OCI-M2 (cell line): ENCODE data around the gene BOK.
"Not testable (repeated sequence)": the region's sequence is repeated elsewhere in the genome, so short reads cannot be mapped to it uniquely, and the experiment has no call there.

ENCODE experiments used
- DNase-seq: peaks from one replicate; lab custom pipeline; 2025; ENCODE audit not compliant: unreplicated experiment; lab: John Stamatoyannopoulos, UW

BOK gene, protein sequence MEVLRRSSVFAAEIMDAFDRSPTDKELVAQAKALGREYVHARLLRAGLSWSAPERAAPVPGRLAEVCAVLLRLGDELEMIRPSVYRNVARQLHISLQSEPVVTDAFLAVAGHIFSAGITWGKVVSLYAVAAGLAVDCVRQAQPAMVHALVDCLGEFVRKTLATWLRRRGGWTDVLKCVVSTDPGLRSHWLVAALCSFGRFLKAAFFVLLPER

DNA sequence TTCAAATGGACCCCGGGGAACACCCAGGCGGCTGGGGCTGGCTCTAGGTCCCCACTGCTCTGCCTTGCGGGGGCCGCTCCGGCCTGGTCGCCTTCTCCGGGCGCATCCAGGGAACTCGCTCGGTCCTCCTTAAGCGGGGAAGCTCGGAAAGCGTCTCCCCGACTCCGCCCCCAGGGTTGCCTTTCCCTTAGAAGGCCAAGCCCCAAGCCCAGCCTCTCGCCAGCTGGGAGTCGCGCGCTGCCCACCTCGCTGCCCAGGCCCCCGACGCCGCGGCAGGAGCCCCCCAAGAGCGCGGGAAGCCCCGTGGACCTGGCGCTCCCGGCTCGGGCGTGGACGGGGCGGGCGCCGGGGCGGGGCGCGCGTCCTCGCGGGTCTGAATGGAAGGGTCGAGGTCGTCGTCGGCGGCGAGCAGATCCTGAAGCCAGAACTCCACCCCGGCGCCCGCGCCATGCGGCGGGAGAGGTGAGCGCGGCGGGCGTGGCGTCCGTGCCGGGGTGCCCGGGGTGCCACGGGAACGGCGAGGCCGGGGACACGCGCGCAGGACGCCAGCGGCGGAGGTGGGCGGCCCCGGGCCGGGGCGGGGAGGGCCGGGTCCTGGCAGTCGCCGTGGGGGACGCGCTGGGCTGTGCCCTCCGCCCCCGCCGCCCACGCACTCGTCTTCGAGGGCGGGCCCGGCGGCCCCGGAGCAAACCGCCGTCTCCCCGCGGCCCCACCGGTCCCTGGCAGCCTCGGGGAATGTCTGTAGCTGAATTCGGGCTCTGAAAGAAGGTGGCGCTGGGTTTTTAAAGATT, at the start of gene BOK:
TSS of gene BOK (plus strand) at position 214 of the 791 bp plus-strand sequence. CDS start 739 bp downstream, outside the sequence.
- DNase-seq, result no peak

DNA sequence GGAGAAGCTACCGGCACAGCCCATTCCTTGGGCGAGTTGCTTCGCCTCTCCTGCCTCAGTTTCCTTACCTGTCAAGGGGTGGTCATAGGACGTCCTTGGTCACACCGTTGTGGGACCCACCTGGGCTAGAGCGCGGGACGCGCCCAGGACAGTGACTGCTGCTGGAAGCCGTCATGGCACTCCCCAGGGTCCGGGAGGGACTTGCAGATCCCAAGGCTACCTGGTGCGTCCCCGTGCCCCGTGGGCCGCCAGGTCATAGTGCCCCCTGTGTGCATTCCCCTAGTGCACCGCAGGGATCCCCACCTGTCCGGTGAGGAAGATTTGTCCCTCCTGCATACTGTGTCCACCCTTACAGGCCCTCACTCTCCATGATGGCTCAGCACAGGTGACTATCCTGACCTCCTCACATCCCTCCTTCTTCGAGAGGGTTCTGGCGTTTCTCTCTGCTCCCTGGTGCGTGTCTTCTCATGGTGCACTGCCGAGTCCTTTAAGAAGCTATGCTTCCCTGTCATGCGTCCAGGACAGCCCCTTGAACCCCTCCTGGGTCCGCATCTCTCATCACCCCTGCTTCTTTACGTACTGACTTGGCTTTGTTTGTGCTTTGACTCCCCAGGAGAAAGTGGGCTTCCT, 49.3 kb upstream of the BOK start:
- no peak for DNase-seq

DNA sequence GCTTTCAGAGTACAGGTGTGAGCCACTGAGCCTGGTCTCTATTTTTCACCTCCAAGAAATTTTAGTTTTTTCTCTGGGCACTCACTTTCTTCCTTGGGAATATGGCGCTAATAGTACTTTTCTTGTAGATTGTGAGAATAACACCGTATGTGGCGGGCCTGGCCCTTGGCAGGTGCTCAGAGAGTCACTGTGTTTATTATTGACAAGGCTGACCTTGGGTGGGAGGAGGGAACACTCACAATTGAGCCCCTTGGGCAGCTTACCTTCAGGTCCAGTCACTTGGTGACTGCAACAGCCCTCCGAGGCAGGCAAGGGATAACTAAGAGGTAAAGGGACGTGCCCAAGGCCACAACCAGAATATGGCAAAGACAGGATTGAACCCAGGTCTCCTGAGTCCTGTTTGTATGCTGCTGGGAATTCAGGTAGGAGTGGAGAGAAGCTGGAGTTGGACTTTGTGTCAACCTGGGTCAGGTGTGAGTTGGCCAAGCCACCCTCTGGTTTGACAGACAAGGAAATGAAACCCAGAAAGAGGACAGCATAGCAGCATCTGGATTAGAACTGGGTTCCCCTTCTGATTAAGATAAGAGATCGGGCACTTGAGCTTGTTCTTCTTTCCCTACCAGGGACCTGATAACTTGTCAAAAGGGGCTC, 47.3 kb upstream of the BOK start:
- DNase-seq, result no peak

DNA sequence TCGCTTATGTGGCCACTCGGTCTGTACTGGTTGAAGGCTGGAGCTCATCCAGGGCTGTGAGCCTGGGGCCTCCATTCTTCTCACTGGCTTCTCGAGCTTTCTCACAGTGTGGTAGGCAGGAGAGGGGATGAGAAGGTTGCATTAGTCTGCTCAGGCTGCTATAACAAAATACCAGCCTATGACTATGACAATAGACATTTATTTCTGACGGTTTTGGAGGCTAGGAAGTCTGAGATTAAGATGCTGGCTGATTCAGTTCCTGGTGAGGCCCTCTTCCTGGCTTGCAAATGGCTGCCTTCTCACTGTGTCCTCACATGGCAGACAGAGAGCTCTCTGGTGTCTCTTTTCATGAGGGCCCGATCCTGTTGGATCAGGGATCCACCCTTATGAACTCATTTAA, 44.0 kb upstream of the BOK start:
- DNase-seq, result no peak

DNA sequence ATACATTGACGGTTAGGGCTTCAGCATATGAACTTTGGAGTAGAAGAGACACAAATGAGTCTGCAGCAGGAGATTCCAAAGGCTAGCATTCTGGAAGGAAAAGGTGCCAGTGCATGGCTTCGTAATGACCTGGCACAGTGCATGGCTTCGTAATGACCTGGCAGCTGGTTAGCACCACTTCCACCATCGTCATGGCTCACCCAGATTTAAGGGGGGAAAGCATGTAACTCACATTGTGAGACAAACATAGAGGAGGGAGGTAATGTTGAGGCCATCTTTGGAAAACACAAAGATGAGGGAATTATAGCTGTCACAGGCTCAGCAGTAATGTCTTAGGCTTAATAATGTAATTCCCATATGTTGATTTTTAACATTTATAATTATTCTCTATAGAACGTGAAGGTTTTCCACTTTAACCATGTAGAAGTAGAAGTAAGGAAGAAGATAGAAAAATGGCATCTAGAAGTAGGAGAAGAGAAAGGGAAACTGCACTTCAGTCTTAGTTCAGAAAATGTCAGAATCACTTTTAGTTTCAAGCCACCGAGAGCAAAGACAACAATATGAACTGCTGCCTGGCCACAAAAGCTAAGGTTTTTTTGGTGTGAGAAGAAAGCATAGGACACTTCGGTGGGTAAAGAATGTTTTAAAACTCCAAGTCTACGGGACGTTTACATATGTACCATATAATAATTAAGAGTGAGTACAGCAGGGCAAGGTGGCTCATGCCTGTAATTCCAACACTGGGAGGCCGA, 43.4 kb upstream of the BOK start:
- no peak for DNase-seq

DNA sequence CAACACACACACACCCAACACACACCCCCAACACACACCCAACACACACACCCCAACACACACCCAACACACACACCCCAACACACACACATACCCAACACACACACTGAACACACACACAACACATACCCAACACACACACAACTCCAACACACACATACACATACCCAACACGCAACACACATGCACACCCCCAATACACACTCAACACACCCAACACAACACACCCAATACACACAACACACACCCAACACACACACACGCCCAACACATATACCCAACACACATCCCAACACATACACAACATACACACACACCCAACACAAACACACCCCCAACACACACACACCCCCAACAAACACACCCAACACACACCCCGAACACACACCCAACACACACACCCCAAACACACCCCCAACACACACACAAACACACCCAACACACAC, 42.0 kb upstream of the BOK start:
- no peak for DNase-seq

DNA sequence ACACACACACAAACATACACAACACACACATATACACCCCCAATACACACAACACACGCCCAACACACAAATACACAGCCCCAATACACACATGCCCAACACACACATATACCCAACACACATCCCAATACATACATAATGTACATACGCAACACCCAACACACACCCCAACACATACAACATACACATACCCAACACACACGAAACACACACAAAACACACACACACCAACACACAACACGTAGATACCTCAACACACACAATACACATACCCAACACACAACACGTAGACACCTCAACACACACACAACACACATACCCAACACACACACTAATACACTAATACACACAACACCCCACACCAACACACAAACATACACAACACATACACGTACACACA, 41.2 kb upstream of the BOK start:
- DNase-seq, result no peak

DNA sequence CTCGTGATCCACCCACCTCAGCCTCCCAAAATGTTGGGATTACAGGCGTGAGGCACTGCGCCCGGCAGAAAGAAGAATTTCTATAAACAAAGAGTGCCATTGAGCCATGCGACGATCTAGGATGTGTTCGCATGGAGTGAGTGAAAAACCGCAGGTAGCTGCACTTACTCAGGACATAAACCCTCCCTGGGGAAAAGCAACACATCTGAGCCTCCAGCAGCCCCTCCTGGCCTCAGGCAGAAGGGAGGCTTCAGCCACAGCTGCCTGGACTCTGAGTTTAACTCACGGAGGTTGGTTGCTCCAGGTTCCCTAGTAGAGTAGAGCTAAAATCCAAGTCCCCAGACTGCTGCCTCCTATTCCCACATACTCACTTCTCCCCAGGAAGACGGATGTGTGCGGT, 38.9 kb upstream of the BOK start:
- DNase-seq, result no peak

DNA sequence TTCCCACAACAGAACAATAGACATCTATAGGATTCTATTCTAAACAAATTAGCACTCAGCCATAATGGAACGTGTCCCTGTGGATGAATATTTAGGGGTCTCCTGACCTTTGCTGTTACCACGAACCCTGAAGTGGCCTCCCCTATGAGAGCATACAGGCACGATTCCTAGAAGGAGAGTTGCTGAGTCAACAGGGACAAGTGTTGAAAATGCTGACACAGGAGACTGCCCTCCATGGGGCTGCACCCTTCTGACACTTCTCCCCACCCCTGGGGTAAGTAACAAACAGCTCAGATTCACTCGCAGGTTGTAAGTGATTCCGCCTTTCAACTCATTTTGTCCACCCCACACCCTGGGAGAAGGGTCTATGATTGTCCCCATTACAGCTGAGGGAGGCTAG, 36.1 kb upstream of the BOK start:
- DNase-seq, result no peak

DNA sequence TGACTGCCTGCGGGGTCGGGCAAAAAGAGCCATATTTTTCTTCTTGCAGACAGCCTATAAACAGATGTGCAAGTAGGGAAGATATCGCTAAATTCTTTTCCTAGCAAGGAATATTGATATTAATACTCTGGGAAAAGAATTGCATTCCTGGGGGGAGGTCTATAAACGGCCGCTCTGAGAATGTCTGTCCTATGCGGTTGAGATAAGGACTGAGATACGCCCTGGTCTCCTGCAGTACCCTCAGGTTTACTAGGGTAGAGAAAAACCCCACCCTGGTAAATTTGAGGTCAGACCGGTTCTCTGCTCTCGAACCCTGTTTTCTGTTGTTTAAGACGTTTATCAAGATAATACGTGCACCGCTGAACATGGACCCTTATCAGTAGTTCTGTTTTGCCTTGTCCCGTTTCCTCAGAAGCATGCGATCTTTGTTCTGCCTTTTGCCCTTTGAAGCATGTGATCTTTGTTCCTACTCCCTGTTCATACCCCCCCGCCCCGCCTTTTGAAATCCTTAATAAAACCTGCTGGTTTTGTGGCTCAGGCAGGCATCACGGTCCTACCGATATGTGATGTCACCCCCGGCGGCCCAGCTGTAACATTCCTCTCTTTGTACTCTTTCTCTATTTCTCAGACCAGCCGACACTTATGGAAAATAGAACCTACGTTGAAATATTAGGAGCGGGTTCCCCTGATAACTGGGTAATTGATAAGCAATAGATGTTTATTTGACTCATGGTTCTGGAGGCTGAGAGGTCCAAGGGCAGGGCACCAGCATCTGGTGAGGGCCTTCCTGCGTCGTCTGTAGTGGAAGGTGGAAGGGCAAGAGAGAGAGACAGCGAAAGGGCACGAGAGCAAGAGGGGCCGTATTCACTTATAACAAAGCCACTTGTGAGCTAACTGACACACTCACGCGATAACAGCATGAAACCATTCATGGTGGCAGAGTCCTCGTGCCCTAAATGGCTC, 32.4 kb upstream of the BOK start:
- not testable (repeated sequence) for DNase-seq

DNA sequence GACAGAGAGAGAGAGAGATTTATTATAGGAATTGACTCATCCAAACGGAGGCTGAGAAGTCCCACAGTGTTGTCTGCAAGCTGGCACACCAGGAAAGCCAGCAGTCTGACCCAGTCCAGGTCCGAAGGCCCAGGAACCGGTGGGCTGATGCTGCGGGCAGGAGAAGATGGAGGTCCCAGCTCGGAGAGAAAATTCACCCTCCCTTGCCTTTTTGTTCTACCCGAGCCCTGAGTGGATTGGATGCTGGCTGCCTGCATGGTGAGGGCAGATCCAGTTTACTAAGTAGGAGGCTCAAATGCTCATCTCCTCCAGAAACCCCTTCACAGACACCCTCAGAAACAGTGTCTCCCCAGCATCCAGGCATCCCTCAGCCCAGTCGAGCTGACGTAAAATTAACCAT, 28.0 kb upstream of the BOK start:
- DNase-seq, result no peak

DNA sequence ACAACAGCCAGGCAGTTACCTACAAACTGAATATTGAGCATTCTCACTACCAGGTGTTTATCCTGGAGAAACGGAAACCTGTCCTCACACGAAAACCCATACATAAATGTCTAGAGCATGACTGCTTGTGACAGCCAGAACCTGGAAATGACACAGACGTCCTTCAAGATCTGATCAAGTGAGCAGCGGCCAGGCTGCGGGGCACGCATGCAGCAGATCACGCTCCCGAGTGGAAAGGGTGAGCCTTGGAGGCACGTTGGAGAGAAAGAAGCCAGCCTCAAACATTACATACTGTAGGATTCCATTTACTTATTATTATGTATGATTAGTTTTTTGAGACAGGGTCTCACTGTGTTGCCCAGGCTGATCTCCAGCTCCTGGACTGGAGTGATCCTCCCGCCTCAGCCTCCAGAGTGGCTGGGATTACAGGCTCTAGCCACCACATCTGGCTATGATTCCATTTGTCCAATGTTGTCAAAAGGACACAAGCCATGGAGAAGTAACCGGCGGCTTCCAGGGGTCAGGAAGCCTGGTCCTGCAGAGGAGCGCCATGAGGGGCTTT, 27.3 kb upstream of the BOK start:
- no peak for DNase-seq

DNA sequence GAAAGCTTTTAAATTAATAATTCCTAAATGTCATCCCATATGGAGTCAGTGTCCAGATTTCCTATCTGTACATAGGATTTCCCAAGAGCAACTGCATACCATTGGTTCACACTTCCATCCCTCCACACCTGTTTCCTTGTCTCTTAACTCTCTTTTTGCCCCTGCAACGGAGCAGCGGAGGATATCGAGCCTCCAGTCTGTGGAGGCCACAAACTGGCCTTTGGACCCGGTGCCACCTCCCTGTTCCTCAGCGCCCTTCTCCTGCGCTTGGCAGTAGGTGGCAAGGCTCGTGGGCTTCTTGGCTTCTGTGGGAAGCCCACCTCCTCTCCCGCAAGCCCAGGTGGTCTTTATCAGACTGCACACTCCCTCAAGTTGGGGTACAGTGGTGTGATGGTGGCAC, 26.4 kb upstream of the BOK start:
- no peak for DNase-seq

DNA sequence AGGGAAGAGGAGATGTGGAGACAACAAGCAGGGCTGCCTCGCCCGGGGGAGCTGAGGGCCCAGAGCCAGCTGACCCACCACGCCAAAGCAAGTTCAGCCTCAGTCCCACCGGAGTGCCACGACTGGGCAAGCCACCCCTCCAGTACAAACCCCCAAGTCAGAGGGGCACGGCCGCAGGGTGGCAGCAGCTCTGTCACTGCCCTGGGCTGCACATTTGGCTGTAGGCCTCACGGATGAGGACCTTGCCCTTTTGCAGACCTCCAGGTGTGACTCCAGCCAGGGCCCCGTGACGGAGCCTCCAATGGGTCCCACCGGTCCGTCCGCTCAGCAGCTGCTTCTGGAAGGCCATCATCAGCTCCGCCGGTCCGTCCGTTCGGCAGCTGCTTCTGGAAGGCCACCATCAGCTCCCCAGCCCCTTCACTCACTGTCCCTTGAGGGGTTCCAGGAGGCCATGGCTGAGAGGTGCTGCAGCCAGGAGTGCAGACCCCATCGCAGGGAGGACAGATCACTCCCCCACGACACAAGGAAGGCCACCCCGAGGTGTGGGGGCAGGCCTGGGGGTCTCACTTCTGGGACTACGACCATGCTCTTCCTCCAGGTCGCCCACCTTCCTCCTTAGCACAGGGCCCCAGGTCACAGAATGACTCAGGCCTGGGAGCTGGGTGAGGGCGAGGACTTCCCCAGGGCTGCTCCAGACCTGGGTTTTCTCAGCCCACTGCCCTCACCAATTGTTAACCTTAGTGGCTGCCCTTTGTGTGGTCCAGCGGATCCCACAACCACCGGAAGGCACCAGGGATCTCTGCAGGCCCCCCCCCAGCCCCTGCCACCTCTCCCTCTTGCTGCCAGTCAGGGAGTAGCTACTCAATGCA, 25.6 kb upstream of the BOK start:
- no peak for DNase-seq

DNA sequence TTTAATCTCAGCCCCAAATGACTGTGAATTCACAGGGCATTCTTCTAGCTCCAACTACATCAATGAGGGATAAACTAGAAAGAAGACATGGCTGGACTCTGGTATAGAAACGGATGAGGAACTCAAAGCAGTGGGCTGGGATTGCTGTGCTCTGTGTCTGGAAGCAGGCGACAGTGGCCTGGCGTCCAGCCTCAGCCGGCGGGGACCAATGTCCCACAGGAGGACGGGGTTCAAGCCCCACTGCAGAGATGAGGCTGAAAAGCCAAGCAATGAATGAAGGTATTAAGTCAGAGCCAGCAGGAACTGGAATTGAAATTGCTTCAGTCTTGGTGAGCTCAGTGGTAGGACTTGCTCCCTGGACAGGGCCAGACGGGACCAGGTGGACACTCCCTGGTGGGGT, 24.3 kb upstream of the BOK start:
- no peak for DNase-seq

DNA sequence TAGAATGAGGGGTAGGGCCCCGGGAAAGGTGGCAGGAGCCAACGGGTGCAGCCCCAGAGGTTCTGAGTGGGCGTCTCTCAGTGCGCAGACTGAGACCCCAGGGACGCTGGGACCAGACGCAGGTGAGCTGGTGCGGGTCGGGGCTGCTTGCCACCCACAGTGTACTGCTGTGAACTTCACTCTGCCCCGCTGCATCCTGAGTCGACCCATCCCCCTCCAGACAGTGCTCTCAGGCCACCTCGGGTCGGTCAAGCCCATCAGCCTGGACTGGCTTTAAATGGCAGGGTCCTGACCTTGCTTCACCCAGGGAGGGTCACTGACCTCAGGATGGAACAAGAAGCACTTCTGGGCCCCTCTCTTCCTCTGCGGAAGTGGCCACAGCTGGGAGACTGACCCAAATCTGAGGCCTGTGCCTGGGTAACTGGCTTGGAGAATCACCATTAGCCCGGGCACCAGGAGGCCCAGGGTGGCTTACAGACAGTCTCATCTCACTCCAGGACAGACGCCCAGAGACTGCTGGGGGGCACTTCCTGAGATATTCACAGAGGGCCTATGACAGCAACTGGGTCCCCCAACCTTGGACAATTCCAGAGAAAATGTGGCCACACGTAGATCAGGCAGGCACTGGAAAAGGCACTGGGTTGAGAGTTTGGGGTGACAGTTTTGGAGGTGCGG, 23.7 kb upstream of the BOK start:
- DNase-seq, result no peak

DNA sequence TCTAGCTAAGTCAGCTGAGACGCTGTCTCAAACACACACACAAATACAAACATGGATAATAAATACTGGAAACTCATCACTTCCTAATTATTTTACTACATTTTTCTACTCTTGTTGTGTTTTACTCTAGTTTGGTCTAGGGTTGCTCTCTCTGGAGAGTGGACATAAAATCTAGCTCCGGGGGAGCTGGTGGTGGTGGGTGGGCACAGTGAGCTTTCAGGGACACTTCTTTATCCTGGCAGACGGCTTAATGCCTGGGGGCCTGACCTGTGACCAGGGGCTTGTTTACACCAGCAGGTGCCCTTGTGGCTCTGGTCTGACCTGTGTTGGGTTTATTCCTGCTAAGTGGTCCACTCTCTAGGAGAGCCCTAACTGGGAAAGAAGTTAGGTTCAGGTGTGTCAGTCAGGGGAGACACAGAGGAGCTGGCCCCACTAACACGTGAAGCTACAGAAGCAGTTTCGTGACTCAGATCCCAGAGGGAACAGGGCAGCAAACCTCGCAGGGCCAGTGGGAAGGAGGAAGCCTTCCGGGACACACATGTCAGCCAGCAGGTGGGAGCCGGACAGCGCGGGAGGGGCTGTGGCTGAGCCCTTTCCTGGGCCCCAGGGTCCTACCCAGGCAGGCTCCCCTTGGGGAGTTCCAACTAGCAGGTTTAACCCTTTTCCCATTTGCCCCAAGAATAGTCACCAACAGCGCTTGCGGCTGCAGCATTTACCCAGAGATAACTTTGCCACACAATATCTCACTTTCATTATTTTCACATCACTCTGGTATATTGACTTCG, 22.5 kb upstream of the BOK start:
- DNase-seq, result no peak
